GM10248 (cell line): ENCODE results near the gene DGKA.
A peak's percentile ranks its signal among the peaks of the same experiment; 100 is the strongest.

Experiments
- CTCF ChIA-PET: fragments of 300-600 bp; sonication (Branson Sonifier 250); formaldehyde crosslinking; extraction: SDS; loops from one replicate; lab custom pipeline; 2021; ENCODE audit warnings: antibody characterized with exemption; lab: Yijun Ruan, JAX
- POLR2A ChIA-PET: fragments of 350-650 bp; sonication (Branson Sonifier 250); formaldehyde crosslinking; extraction: SDS; loops from one replicate; lab custom pipeline; 2020; ENCODE audit warnings: antibody characterized with exemption; lab: Yijun Ruan, JAX
- DNase-seq: peaks from one replicate; pipeline ENCODE4 v3.0.0; 2012; ENCODE audit errors: extremely low spot score
- CTCF ChIP-seq: IDR thresholded peaks from 2 replicates; pipeline ENCODE4 v1.5.1; 2012; ENCODE audit warnings: mild to moderate bottlenecking, low read depth; ENCODE audit errors: extremely low read depth, missing control alignments, control extremely low read depth

DGKA gene

GRCh38 chr12:55957106-55957859 lies 26.3 kb downstream of the DGKA start:
- no peak for TF ChIP-seq CTCF
- CTCF ChIA-PET = interaction anchor here (1.0 to 2.2 kb wide), 7 partner anchors 11 to 218 kb away, joined by 3 to 8 read pairs (median 4); partner anchors contain the start of gene SUOX
- no peak for DNase-seq
- POLR2A ChIA-PET = interaction anchor here (1.5 kb wide), 1 partner anchor 147 kb away, joined by 3 read pairs; the partner anchor contains the start of gene PA2G4

GRCh38 chr12:55963760-55964159 lies 32.8 kb downstream of the DGKA start:
- CTCF ChIA-PET = no interaction called here
- no peak for DNase-seq
- POLR2A ChIA-PET = no interaction called here
- no peak for TF ChIP-seq CTCF

GRCh38 chr12:55965240-55965639 lies 34.3 kb downstream of the DGKA start:
- TF ChIP-seq CTCF = no peak
- ChIA-PET CTCF (interaction anchor here (0.6 to 1.2 kb wide), 3 partner anchors 8 to 34 kb away, joined by 3 to 4 read pairs (median 3); partner anchors contain the start of gene RAB5B), POLR2A (no interaction called here)
- no peak for DNase-seq

GRCh38 chr12:55965941-55966407 lies 35.0 kb downstream of the DGKA start, which contains the start of gene PMEL:
PMEL (minus strand) TSS chr12:55966042; CDS start chr12:55966011, 31 bp downstream.
- no peak for TF ChIP-seq CTCF
- POLR2A ChIA-PET = no interaction called here
- no peak for DNase-seq
- CTCF ChIA-PET = interaction anchor here (0.6 to 1.2 kb wide), 2 partner anchors 8 to 35 kb away, joined by 3 read pairs; partner anchors contain the start of gene RAB5B

GRCh38 chr12:55966408-55967281 lies 35.7 kb downstream of the DGKA start, which contains the start of gene CDK2:
CDK2 (plus strand) TSS chr12:55966830; CDS start chr12:55967009, 179 bp downstream.
- no peak for TF ChIP-seq CTCF
- ChIA-PET POLR2A (interaction anchor here (1.1 kb wide), 1 partner anchor 223 kb away, joined by 13 read pairs; no protein-coding TSS in a partner anchor), CTCF (interaction anchor here (1.5 to 2.2 kb wide), 2 partner anchors 24 to 30 kb away, joined by 3 to 21 read pairs; partner anchors contain the start of gene SUOX)
- DNase-seq = peak; percentile 94

GRCh38 chr12:55969356-55969755 lies 38.4 kb downstream of the DGKA start:
- POLR2A ChIA-PET = no interaction called here
- no peak for DNase-seq
- TF ChIP-seq CTCF = no peak
- CTCF ChIA-PET = interaction anchor here (1.6 to 2.9 kb wide), 5 partner anchors 26 to 231 kb away, joined by 5 to 21 read pairs (median 12); partner anchors contain the start of gene SUOX
